CD4-positive, alpha-beta T cell treated with Interferon gamma for 1 hour (primary cell): ENCODE data around the gene PAX3.
"Not testable (repeated sequence)": the region's sequence is repeated elsewhere in the genome, so short reads cannot be mapped to it uniquely, and the experiment has no call there.

ENCODE experiments used
- DNase-seq: peaks from one replicate; pipeline ENCODE4 v3.0.0-alpha.2; 2020

Gene PAX3

GRCh38 chr2:222205136-222205535, 93.7 kb downstream of the PAX3 start:
- no peak for DNase-seq

GRCh38 chr2:222203041-222203440, 95.8 kb downstream of the PAX3 start:
- DNase-seq, result no peak

GRCh38 chr2:222196159-222196558, 102.6 kb downstream of the PAX3 start:
- DNase-seq, result no peak

- DNase-seq, result no peak
Observed at GRCh38 chr2:222194669-222195068, 104.1 kb downstream of the PAX3 start.

GRCh38 chr2:222193328-222193983, 105.3 kb downstream of the PAX3 start:
- no peak for DNase-seq

GRCh38 chr2:222180619-222181018, 118.2 kb downstream of the PAX3 start:
- no peak for DNase-seq

- DNase-seq, result no peak
Observed at GRCh38 chr2:222179592-222179991, 119.2 kb downstream of the PAX3 start.

- DNase-seq, result no peak
Observed at GRCh38 chr2:222178450-222178849, 120.3 kb downstream of the PAX3 start.

- no peak for DNase-seq
Observed at GRCh38 chr2:222176890-222177289, 121.9 kb downstream of the PAX3 start.

GRCh38 chr2:222174450-222174849, 124.3 kb downstream of the PAX3 start:
- DNase-seq, result no peak

GRCh38 chr2:222169346-222169745, 129.5 kb downstream of the PAX3 start:
- no peak for DNase-seq

- DNase-seq, result no peak
Observed at GRCh38 chr2:222167762-222168161, 131.0 kb downstream of the PAX3 start.

- DNase-seq, result no peak
Observed at GRCh38 chr2:222160944-222161343, 137.9 kb downstream of the PAX3 start.

- DNase-seq, result no peak
Observed at GRCh38 chr2:222160125-222160524, 138.7 kb downstream of the PAX3 start.

GRCh38 chr2:222159221-222159620, 139.6 kb downstream of the PAX3 start:
- DNase-seq, result no peak

- not testable (repeated sequence) for DNase-seq
Observed at GRCh38 chr2:222155003-222155664, 143.7 kb downstream of the PAX3 start.
